ENCODE results near the gene C2orf81. TPM values are rescaled to one million over a fixed set of nuclear protein-coding genes. Genes with fewer than 3 reads are reported as not detected.
"Not testable (repeated sequence)": the region's sequence is repeated elsewhere in the genome, so short reads cannot be mapped to it uniquely, and the experiment has no call there.

C2orf81 gene
- polyA plus RNA-seq, 1 donor from 2014 or later = 3.3 TPM

DNA sequence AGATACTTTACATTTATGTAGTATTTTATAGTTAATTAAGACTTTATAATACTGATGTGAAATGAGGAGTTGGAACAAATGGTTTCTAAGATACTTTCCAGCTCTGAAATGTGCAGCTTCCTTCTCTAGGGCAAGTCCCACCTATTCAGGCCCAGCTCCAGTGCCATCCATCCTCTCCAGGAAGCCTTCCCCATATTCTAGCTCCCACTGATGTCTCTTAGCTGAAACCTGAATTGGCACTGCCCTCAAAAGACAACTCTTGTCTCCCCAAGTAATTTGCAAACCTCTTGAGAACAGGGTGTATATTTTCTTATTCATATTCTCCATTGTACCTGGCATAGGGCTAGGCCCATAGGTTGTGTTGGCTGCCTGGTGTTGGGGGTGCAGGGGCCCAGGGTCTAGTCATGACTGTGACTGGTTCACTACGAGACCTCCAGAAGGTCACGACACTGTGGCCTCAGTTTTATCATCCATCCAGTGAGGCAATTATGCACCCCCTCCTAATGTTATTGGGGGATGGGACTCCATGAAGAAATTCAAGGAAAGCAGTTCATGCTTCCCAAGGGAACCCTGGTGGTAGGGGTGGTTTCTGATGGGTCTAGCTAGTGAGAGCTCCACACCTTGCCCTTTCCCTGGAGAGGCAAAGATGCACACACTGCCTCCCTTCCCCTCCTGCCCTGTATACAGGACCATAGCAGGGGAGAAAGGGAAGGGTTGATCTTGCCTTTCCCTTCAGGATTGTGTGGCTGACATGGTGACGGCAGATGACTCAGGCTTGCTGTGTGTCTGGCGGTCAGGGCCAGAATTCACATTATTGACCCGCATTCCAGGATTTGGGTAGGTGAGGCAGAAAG is 2.9 kb upstream of the C2orf81 start:
- Histone ChIP-seq H2AFZ (ENCODE audit: low read depth, low read length) (no peak overlapping the region), H3K79me2 (replicated peaks; ENCODE audit: insufficient read depth, low read length) (no peaks in the 10 kb centered on the region), H3K27me3 (ENCODE audit: insufficient read depth, low read depth, low read length) (no peaks in the 10 kb centered on the region), H3K9ac (ENCODE audit: low read length) (no peak overlapping the region), H3F3A (ENCODE audit: insufficient read depth, low read length, poor library complexity, severe bottlenecking) (no peaks in the 10 kb centered on the region), H3K9me3 (ENCODE audit: low read length) (no peaks in the 10 kb centered on the region), H3K4me3 (ENCODE audit: low read length) (no peak overlapping the region), H3K36me3 (ENCODE audit: insufficient read depth, low read length) (no peaks in the 10 kb centered on the region), H3K9me2 (ENCODE audit: insufficient read depth, low read length) (no peaks in the 10 kb centered on the region), H3K4me2 (ENCODE audit: low read length) (no peak overlapping the region), H3K27ac (ENCODE audit: low read length) (no peak overlapping the region), H4K20me1 (ENCODE audit: insufficient read depth) (no peaks in the 10 kb centered on the region)
- TF ChIP-seq TAF1 (IDR thresholded peaks at IDR 0.05; ENCODE audit: low read depth) (no peak), SMC3 (conservative IDR thresholded peaks at IDR 0.05; ENCODE audit: poor library complexity) (no peak), EZH2 (IDR thresholded peaks at IDR 0.05; ENCODE audit: borderline replicate concordance, insufficient read depth, low read length, poor library complexity, severe bottlenecking) (no peak), REST (IDR thresholded peaks at IDR 0.05; ENCODE audit: borderline replicate concordance) (no peak)

DNA sequence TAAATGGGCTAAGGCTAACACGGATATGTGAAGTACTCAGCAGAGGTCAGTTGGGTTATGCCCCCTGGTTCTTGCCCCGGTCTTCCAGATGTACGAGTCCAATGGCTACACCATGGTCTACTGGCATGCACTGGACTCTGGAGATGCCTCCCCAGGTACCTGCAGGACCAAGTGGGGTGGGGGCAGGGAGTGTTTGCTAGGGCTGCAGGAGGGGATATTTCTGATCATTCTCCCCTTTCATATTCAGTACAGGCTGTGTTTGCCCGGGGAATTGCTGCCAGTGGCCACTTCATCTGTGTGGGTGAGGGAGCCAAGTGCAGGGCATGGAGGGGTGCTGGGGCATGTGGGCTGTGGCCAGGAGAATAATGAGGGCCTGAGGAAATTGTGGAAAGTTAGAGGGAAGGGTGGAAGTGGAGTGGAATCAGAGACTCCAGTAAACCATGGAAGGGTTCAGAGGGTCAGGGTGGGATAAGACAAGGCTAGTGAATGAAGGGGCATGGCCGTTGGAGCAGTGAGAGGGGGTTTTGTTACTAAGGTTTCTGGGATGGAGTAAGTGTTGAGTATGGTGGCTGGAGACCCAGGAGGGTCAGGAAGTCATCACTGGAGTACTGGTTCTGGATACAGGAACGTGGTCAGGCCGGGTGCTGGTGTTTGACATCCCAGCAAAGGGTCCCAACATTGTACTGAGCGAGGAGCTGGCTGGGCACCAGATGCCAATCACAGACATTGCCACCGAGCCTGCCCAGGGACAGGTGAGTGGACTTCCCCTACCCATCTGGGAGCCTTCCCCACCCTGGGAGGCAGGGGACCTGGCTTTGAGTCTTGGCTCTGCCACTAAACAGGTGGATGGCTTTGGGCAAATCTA is 2.0 kb upstream of the C2orf81 start:
- Histone ChIP-seq H3K36me3 (ENCODE audit: insufficient read depth, low read length) (no peaks in the 10 kb centered on the region), H3K4me2 (ENCODE audit: low read length) (no peak overlapping the region), H2AFZ (ENCODE audit: low read depth, low read length) (no peak overlapping the region), H3F3A (ENCODE audit: insufficient read depth, low read length, poor library complexity, severe bottlenecking) (no peaks in the 10 kb centered on the region), H3K4me3 (ENCODE audit: low read length) (no peak overlapping the region), H3K9me3 (ENCODE audit: low read length) (no peaks in the 10 kb centered on the region), H3K79me2 (replicated peaks; ENCODE audit: insufficient read depth, low read length) (no peaks in the 10 kb centered on the region), H3K9me2 (ENCODE audit: insufficient read depth, low read length) (no peaks in the 10 kb centered on the region), H3K27ac (ENCODE audit: low read length) (no peak overlapping the region), H4K20me1 (ENCODE audit: insufficient read depth) (no peaks in the 10 kb centered on the region), H3K27me3 (ENCODE audit: insufficient read depth, low read depth, low read length) (no peaks in the 10 kb centered on the region), H3K9ac (ENCODE audit: low read length) (no peak overlapping the region)
- TF ChIP-seq TAF1 (IDR thresholded peaks at IDR 0.05; ENCODE audit: low read depth) = no peak
- no peak for TF ChIP-seq RAD21 (conservative IDR thresholded peaks at IDR 0.05)
- TF ChIP-seq MXI1 (conservative IDR thresholded peaks at IDR 0.05; ENCODE audit: poor library complexity, severe bottlenecking) = no peak
- no peak for TF ChIP-seq POLR2AphosphoS5 (IDR thresholded peaks at IDR 0.05)
- no peak for TF ChIP-seq SMC3 (conservative IDR thresholded peaks at IDR 0.05; ENCODE audit: poor library complexity)
- TF ChIP-seq, protein P1, sequence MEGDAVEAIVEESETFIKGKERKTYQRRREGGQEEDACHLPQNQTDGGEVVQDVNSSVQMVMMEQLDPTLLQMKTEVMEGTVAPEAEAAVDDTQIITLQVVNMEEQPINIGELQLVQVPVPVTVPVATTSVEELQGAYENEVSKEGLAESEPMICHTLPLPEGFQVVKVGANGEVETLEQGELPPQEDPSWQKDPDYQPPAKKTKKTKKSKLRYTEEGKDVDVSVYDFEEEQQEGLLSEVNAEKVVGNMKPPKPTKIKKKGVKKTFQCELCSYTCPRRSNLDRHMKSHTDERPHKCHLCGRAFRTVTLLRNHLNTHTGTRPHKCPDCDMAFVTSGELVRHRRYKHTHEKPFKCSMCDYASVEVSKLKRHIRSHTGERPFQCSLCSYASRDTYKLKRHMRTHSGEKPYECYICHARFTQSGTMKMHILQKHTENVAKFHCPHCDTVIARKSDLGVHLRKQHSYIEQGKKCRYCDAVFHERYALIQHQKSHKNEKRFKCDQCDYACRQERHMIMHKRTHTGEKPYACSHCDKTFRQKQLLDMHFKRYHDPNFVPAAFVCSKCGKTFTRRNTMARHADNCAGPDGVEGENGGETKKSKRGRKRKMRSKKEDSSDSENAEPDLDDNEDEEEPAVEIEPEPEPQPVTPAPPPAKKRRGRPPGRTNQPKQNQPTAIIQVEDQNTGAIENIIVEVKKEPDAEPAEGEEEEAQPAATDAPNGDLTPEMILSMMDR (IDR thresholded peaks at IDR 0.05; ENCODE audit: poor library complexity, severe bottlenecking) = no peak
- TF ChIP-seq EP300 (conservative IDR thresholded peaks at IDR 0.05; ENCODE audit: poor library complexity, severe bottlenecking) = no peak
- TF ChIP-seq REST (IDR thresholded peaks at IDR 0.05; ENCODE audit: borderline replicate concordance) = no peak
- no peak for TF ChIP-seq EZH2 (IDR thresholded peaks at IDR 0.05; ENCODE audit: borderline replicate concordance, insufficient read depth, low read length, poor library complexity, severe bottlenecking)

DNA sequence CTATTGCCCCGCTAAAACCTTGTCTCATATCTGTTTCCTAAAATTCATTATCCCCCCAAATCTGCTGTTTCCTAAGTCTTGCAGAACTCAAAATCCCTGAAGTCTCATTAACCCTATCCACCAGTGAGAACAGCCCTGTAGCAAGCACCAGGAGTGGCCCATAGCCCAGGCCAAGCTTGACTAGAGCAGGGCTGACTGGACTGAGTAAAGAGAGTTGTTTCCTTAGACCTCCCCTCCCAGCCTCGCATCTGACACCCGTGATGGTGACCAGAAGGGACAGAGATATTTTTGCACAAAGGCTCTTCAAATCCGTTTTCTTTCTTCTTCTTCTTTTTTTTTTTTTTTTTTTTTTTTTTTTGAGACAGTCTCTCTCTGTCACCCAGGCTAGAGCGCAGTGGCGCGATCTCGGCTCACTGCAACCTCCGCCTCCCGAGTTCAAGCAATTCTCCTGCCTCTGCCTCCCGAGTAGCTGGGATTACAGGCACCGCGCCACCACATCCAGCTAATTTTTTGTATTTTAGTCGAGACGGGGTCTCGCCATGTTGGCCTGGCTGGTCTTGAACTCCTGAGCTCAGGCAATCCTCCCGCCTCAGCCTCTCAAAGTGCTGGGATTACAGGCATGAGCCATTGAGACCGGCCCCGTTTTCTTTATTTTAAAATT is 846 bp downstream of the C2orf81 start:
- H3K79me2 ChIP-seq (replicated peaks; ENCODE audit: insufficient read depth, low read length); H3K27me3 ChIP-seq (ENCODE audit: insufficient read depth, low read depth, low read length); H3K9me2 ChIP-seq (ENCODE audit: insufficient read depth, low read length); H3K36me3 ChIP-seq (ENCODE audit: insufficient read depth, low read length); H4K20me1 ChIP-seq (ENCODE audit: insufficient read depth); H3K9me3 ChIP-seq (ENCODE audit: low read length); H3F3A ChIP-seq (ENCODE audit: insufficient read depth, low read length, poor library complexity, severe bottlenecking): not testable (repeated sequence)
- H3K27ac ChIP-seq (ENCODE audit: low read length) = peak overlapping the region; percentile 96
- peak overlapping the region; percentile 46 for H3K4me2 ChIP-seq (ENCODE audit: low read length)
- H3K9ac ChIP-seq (ENCODE audit: low read length) = peak overlapping the region; percentile 93
- H3K4me3 ChIP-seq (ENCODE audit: low read length) = peak overlapping the region; percentile 96
- H2AFZ ChIP-seq (ENCODE audit: low read depth, low read length) = peak overlapping the region; percentile 95

Measured in neural cell (in vitro differentiated cells).